ENCODE results near the gene TRIM44.

GRCh38 chr11:35792148-35792845 is 129.7 kb downstream of the TRIM44 start:
- TF ChIP-seq POLR2A (IDR thresholded peaks at IDR 0.05; ENCODE audit: low read length) (no peak), GATA1 (IDR thresholded peaks at IDR 0.05; ENCODE audit: low read depth, low read length) (no peak)
